Measurements from ENCODE around the gene IGLON5. TPM values are rescaled to one million over a fixed set of nuclear protein-coding genes. Genes with fewer than 3 reads are reported as not detected.

Gene IGLON5
- polyA plus RNA-seq, 1 donor (not counting 4 experiments of a cell fraction or from before 2014, with no cell fraction given), result not detected

DNA sequence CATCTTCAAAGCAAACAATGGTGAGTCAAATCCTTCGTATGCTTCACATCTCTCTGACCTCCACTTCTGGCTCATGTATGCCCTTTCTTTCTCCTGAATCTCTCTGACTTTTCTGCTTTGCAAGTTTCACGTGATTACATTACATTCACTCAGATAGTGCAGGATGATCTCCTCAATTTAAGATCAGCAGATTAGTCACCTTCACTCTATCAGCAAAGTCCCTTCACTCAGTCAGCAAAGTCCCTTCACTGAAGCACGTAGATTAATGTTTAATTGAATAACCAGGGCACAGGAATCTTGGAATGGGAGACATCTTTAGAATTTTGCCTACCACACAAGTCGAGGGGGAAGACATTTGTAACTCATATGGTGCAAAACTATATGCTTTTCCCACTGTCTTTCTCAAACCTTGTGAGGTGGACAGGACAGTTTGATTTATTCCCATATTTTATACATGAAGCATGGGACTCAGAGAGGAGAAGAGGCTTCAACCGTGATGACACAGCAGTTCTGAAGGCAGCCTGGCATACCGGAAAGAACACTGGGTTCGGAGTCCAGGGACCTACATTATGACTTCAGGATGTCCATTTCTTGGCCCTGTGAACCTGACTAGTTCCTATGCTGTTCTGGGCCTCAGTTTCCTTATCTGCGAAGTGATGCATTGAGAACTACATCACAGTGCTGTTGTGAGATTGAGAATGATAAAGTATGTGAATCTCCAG lies 37.2 kb upstream of the IGLON5 start:
- H4K20me1 ChIP-seq (ENCODE audit: control insufficient read depth, extremely low read depth, insufficient read depth, low read length), result no peaks in the 10 kb centered on the region
- no peak overlapping the region for H3K9ac ChIP-seq (ENCODE audit: control insufficient read depth, extremely low read depth, insufficient read depth, low read length)
- TF ChIP-seq CTCF (optimal IDR thresholded peaks at IDR 0.05 in 1 of 3, IDR thresholded peaks at IDR 0.05 in 1 of 3, conservative IDR thresholded peaks at IDR 0.05 in 1 of 3; ENCODE audit: extremely low read depth in 1 of 3, insufficient read depth in 2 of 3, low read length in 3 of 3) (no peak), EZH2 (IDR thresholded peaks at IDR 0.05; ENCODE audit: low read length) (no peak)
- H3K9me3 ChIP-seq (ENCODE audit: control insufficient read depth, low read depth, low read length), result no peaks in the 10 kb centered on the region
- H3K4me1 ChIP-seq (ENCODE audit: control insufficient read depth, extremely low read depth, insufficient read depth, low read length), result no peaks in the 10 kb centered on the region
- no peaks in the 10 kb centered on the region for H3K36me3 ChIP-seq (ENCODE audit: control insufficient read depth in 2 of 2, extremely low read depth in 1 of 2, insufficient read depth in 2 of 2, low read length in 2 of 2)
- no peak overlapping the region for H3K4me2 ChIP-seq (ENCODE audit: control insufficient read depth, extremely low read depth, insufficient read depth, low read depth, low read length)
- H3K9me1 ChIP-seq (ENCODE audit: control insufficient read depth, extremely low read depth, insufficient read depth, low read length), result no peaks in the 10 kb centered on the region
- H3K79me2 ChIP-seq (ENCODE audit: control insufficient read depth, insufficient read depth, low read length), result no peaks in the 10 kb centered on the region
- dilution Hi-C loops (cut with MboI; ENCODE audit: extremely low pct_ligation_motif_present, low sequenced_read_pairs), result no loop called here
- no peak overlapping the region for H3K4me3 ChIP-seq (ENCODE audit: control insufficient read depth in 2 of 3, extremely low read depth in 1 of 3, insufficient read depth in 2 of 3, low read depth in 1 of 3, low read length in 3 of 3)
- FAIRE-seq, result no peak
- no peak overlapping the region for H3K27ac ChIP-seq (ENCODE audit: control insufficient read depth, insufficient read depth, low read length)
- H2AFZ ChIP-seq (ENCODE audit: control insufficient read depth, low read length), result no peak overlapping the region
- DNase-seq (ENCODE audit: low read depth, low spot score), result no peak
- no peaks in the 10 kb centered on the region for H3K27me3 ChIP-seq (ENCODE audit: control insufficient read depth, extremely low read depth, insufficient read depth, low read length)

GRCh38 chr19:51277112-51277511 lies 34.3 kb upstream of the IGLON5 start:
- no peak for FAIRE-seq
- TF ChIP-seq EZH2 (IDR thresholded peaks at IDR 0.05; ENCODE audit: low read length) (no peak), CTCF (optimal IDR thresholded peaks at IDR 0.05 in 1 of 3, IDR thresholded peaks at IDR 0.05 in 1 of 3, conservative IDR thresholded peaks at IDR 0.05 in 1 of 3; ENCODE audit: extremely low read depth in 1 of 3, insufficient read depth in 2 of 3, low read length in 3 of 3) (no peak)
- dilution Hi-C loops (cut with MboI; ENCODE audit: extremely low pct_ligation_motif_present, low sequenced_read_pairs), result no loop called here

More at GRCh38 chr19:51277112-51277511, 34.3 kb upstream of the IGLON5 start:
- DNase-seq (ENCODE audit: low read depth, low spot score), result no peak
- Histone ChIP-seq H3K27ac (ENCODE audit: control insufficient read depth, insufficient read depth, low read length) (no peak overlapping the region), H3K27me3 (ENCODE audit: control insufficient read depth, extremely low read depth, insufficient read depth, low read length) (no peaks in the 10 kb centered on the region), H3K4me3 (ENCODE audit: control insufficient read depth in 2 of 3, extremely low read depth in 1 of 3, insufficient read depth in 2 of 3, low read depth in 1 of 3, low read length in 3 of 3) (no peak overlapping the region), H3K4me1 (ENCODE audit: control insufficient read depth, extremely low read depth, insufficient read depth, low read length) (no peaks in the 10 kb centered on the region), H4K20me1 (ENCODE audit: control insufficient read depth, extremely low read depth, insufficient read depth, low read length) (no peaks in the 10 kb centered on the region), H3K79me2 (ENCODE audit: control insufficient read depth, insufficient read depth, low read length) (no peaks in the 10 kb centered on the region), H3K9ac (ENCODE audit: control insufficient read depth, extremely low read depth, insufficient read depth, low read length) (no peak overlapping the region), H3K9me1 (ENCODE audit: control insufficient read depth, extremely low read depth, insufficient read depth, low read length) (no peaks in the 10 kb centered on the region), H2AFZ (ENCODE audit: control insufficient read depth, low read length) (no peak overlapping the region), H3K36me3 (ENCODE audit: control insufficient read depth in 2 of 2, extremely low read depth in 1 of 2, insufficient read depth in 2 of 2, low read length in 2 of 2) (no peaks in the 10 kb centered on the region), H3K4me2 (ENCODE audit: control insufficient read depth, extremely low read depth, insufficient read depth, low read depth, low read length) (no peak overlapping the region), H3K9me3 (ENCODE audit: control insufficient read depth, low read depth, low read length) (no peaks in the 10 kb centered on the region)
